Pancreas (tissue), 10 donors: ENCODE results near the gene S100A11. TPM values are rescaled to one million over a fixed set of nuclear protein-coding genes. Genes with fewer than 3 reads are reported as not detected.

Experiments used
- ATAC-seq, 4 donors: fragments of 200-7000 bp; cut with Tn5 transposase; one replicate each; pipeline versions ENCODE4 v1.8.0 to v1.9.1; 2020; ENCODE audit warnings: mild to moderate bottlenecking in 4 of 4, moderate library complexity in 4 of 4
- DNase-seq, 6 donors: peaks; one replicate each; pipeline ENCODE4 v3.0.0-alpha.2; 2020
- FAIRE-seq: peaks from 2 replicates; lab custom pipeline; 2012; peaks lifted over from hg19 to GRCh38; lab: Jason Lieb, UNC
- H3K27ac ChIP-seq, 4 donors: fragments of 200-600 bp; sonication (generic); 1 replicate in 3 of 4; 2 replicates in 1 of 4; pipeline versions ENCODE4 v1.5.0 to v1.8.0; 2020
- H3K27me3 ChIP-seq, 4 donors: fragments of 200-600 bp; one replicate each; pipeline ENCODE4 v1.8.0; 2021
- H3K36me3 ChIP-seq, 3 donors: fragments of 200-600 bp; sonication (generic) in 1 of 3; one replicate each; pipeline versions ENCODE4 v1.5.0 to v1.8.0; 2020 to 2021
- H3K4me1 ChIP-seq, 3 donors: fragments of 200-600 bp; one replicate each; pipeline ENCODE4 v1.8.0; 2021
- H3K4me3 ChIP-seq, 4 donors: fragments of 200-600 bp; sonication (generic) in 2 of 4; one replicate each; pipeline versions ENCODE4 v1.5.0 to v1.8.0; 2020 to 2021
- H3K9me3 ChIP-seq, 4 donors: fragments of 200-600 bp; one replicate each; pipeline ENCODE4 v1.8.0; 2021
- CTCF ChIP-seq, 4 donors: fragments of 200-600 bp; sonication (generic) in 3 of 4; IDR thresholded peaks; one replicate each; pipeline versions ENCODE4 v1.5.0 to v1.8.0; 2021; ENCODE audit warnings: antibody characterized with exemption in 4 of 4
- WGBS, 2 donors: extraction: QIAGEN DNeasy Blood & Tissue Kit; methylation state at CpG; one replicate each; pipeline ENCODE4 v1.1.7; 2013; 5-methylcytosine and 5-hydroxymethylcytosine counted together
- intact Hi-C, 3 donors: fragments of 100-400 bp; cut with DNase I; formaldehyde crosslinking; loops; one replicate each; pipeline versions ENCODE4 v1.11.1 to v1.14.2; 2022
- polyA plus RNA-seq, 2 donors: library from polyadenylated mRNA; stranded (reverse); fragments of 200-250 nt; gene quantifications; one replicate each; pipeline ENCODE4 v1.2.3, GENCODE V29; 2013
- total RNA-seq, 6 donors: library from RNA; stranded (reverse); fragmentation: NEBNext Ultra II Directional in 4 of 6; extraction: Animal tissue kit (Norgen Biotek cat#: 25700) in 4 of 6; gene quantifications; one replicate each; pipeline versions ENCODE4 v1.2.1 to v1.2.4, GENCODE V29; 2021 to 2023
- donor health status: healthy with polysubstance abuse.
- donor health status: DM: no; HTN: no; CAD: no; lungs with moderate emphysema.
- donor health status: DM: no; HTN: no; CAD: no.
- donor health status: control.
- donor health status: control.
- donor health status: Bipolar disorder and iron deficiency.
- donor health status: DM: yes; HTN: yes; CAD: no.
- donor health status: DM: no; HTN: no; CAD: no.
- donor health status: DM: no; HTN: no; CAD: no.
- donor health status: DM: yes; HTN: yes; CAD: no.

S100A11 gene
- total and polyA plus RNA-seq, 8 donors = 23.6 to 433 (median 132) TPM

- FAIRE-seq = no peak
- Histone ChIP-seq H3K9me3 (no peaks in the 10 kb centered on the region), H3K4me3 (peak overlapping the region in 2 of 4 donors; percentile 7 to 19), H3K36me3 (no peaks in the 10 kb centered on the region), H3K27me3 (no peaks in the 10 kb centered on the region), H3K4me1 (peaks cover 11 to 19% (median 18%) of the 10 kb centered on the region in 3 donors), H3K27ac (peak overlapping the region; percentile 96 to 97 (median 97))
- intact Hi-C loops = no loop called here
- DNase-seq = peak; percentile 78 to 90 (median 84)
- TF ChIP-seq CTCF (IDR thresholded peaks at IDR 0.05) = no peak
- 33 to 34% methylated on average over 6 of the region's 6 CpGs for WGBS, 2 donors
- peak; percentile 67 to 80 (median 76) for ATAC-seq
Measured at GRCh38 chr1:152048416-152049009, 11.7 kb upstream of the S100A11 start.

- peaks cover 11 to 19% (median 18%) of the 10 kb centered on the region in 3 donors for H3K4me1 ChIP-seq
- peak overlapping the region; percentile 96 to 97 (median 97) for H3K27ac ChIP-seq
- peak; percentile 76 to 89 (median 84) for ATAC-seq
- 1 to 4% methylated on average over 13 of the region's 13 CpGs for WGBS, 2 donors
- H3K27me3 ChIP-seq = no peaks in the 10 kb centered on the region
- TF ChIP-seq CTCF (IDR thresholded peaks at IDR 0.05) = peak in 2 of 4 donors; percentile 16 to 19
- intact Hi-C loops = no loop called here
- peak overlapping the region in 2 of 4 donors; percentile 7 to 19 for H3K4me3 ChIP-seq
- H3K9me3 ChIP-seq = no peaks in the 10 kb centered on the region
- DNase-seq = peak; percentile 78 to 90 (median 86)
- no peaks in the 10 kb centered on the region for H3K36me3 ChIP-seq
- FAIRE-seq = peak; percentile 37
Measured at GRCh38 chr1:152047730-152048415, 11.1 kb upstream of the S100A11 start.

GRCh38 chr1:152047413-152047729 is 10.6 kb upstream of the S100A11 start:
- FAIRE-seq = no peak
- WGBS, 2 donors = 38 to 40% methylated on average over 5 of the region's 5 CpGs
- DNase-seq = no peak
- Histone ChIP-seq H3K4me3 (peak overlapping the region in 1 of 4 donors; percentile 19), H3K27ac (peak overlapping the region; percentile 96 to 97 (median 97)), H3K36me3 (no peaks in the 10 kb centered on the region), H3K27me3 (no peaks in the 10 kb centered on the region), H3K4me1 (peaks cover 11 to 19% (median 18%) of the 10 kb centered on the region in 3 donors), H3K9me3 (no peaks in the 10 kb centered on the region)
- TF ChIP-seq CTCF (IDR thresholded peaks at IDR 0.05) = no peak
- intact Hi-C loops = no loop called here
- ATAC-seq = no peak

- no peaks in the 10 kb centered on the region for H3K9me3 ChIP-seq
- H3K27ac ChIP-seq = no peak overlapping the region
- H3K4me1 ChIP-seq = peaks cover 11 to 19% (median 18%) of the 10 kb centered on the region in 3 donors
- no peak for ATAC-seq
- intact Hi-C loops = no loop called here
- WGBS, 2 donors = 45 to 56% methylated on average over 3 of the region's 3 CpGs
- no peak for TF ChIP-seq CTCF (IDR thresholded peaks at IDR 0.05)
- H3K4me3 ChIP-seq = no peak overlapping the region
- FAIRE-seq = no peak
- no peak for DNase-seq
- no peaks in the 10 kb centered on the region for H3K36me3 ChIP-seq
- H3K27me3 ChIP-seq = no peaks in the 10 kb centered on the region
Measured at GRCh38 chr1:152044386-152044785, 7.6 kb upstream of the S100A11 start.

GRCh38 chr1:152043870-152044269 is 7.1 kb upstream of the S100A11 start:
- H3K9me3 ChIP-seq = no peaks in the 10 kb centered on the region

More at GRCh38 chr1:152043870-152044269, 7.1 kb upstream of the S100A11 start:
- no peak for DNase-seq
- Histone ChIP-seq H3K36me3 (no peaks in the 10 kb centered on the region), H3K4me1 (peaks cover 10 to 19% (median 18%) of the 10 kb centered on the region in 3 donors), H3K27ac (no peak overlapping the region), H3K27me3 (no peaks in the 10 kb centered on the region), H3K4me3 (no peak overlapping the region)
- ATAC-seq = no peak
- no peak for TF ChIP-seq CTCF (IDR thresholded peaks at IDR 0.05)
- FAIRE-seq = no peak
- WGBS, 2 donors = 69 to 77% methylated on average over 5 of the region's 5 CpGs
- intact Hi-C loops = no loop called here
